WTC11 (cell line): ENCODE measurements around the gene ATP2B3. TPM values are rescaled to one million over a fixed set of nuclear protein-coding genes. Genes with fewer than 3 reads are reported as not detected.

Source experiments
- ATAC-seq: fragments of 200-7000 bp; cut with Tn5 transposase; 2 replicates; pipeline ENCODE4 v1.10.0; 2021; ENCODE audit warnings: mild to moderate bottlenecking, moderate library complexity
- CTCF ChIA-PET: fragments of 300-600 bp; sonication (Branson Sonifier 250); formaldehyde crosslinking; loops from one replicate; lab custom pipeline; 2021; ENCODE audit warnings: antibody characterized with exemption; lab: Charles Lee
- POLR2A ChIA-PET: fragments of 350-600 bp; sonication (Branson Sonifier 250); formaldehyde crosslinking; loops from one replicate; lab custom pipeline; 2021; ENCODE audit warnings: antibody characterized with exemption; lab: Charles Lee
- DNase-seq: peaks from one replicate; pipeline ENCODE4 v3.0.0; 2021; ENCODE audit warnings: low spot score
- H3K27ac Mint-ChIP-seq: 2 replicates; pipeline ENCODE4 v1.8.0; 2021; ENCODE audit warnings: mixed read lengths
- H3K27me3 Mint-ChIP-seq: 2 replicates; pipeline ENCODE4 v1.8.0; 2021; ENCODE audit warnings: low read depth, mild to moderate bottlenecking, moderate library complexity, mixed read lengths
- H3K36me3 Mint-ChIP-seq: 2 replicates; pipeline ENCODE4 v1.8.0; 2021; ENCODE audit warnings: mixed read lengths
- H3K4me1 Mint-ChIP-seq: 2 replicates; pipeline ENCODE4 v1.8.0; 2022; ENCODE audit warnings: mixed read lengths
- H3K4me3 Mint-ChIP-seq: 2 replicates; pipeline ENCODE4 v1.8.0; 2021; ENCODE audit warnings: mild to moderate bottlenecking, moderate library complexity, mixed read lengths
- H3K9me3 Mint-ChIP-seq: 2 replicates; pipeline ENCODE4 v1.8.0; 2021; ENCODE audit warnings: mixed read lengths
- ATF3 ChIP-seq: sonication (generic); formaldehyde crosslinking; conservative IDR thresholded peaks from 2 replicates; pipeline ENCODE4 v1.8.1; 2022; ENCODE audit warnings: mild to moderate bottlenecking, missing genetic modification reagents
- CDX4 ChIP-seq: fragments of 250-450 bp; sonication (Bioruptor Pico); IDR thresholded peaks from 2 replicates; pipeline ENCODE4 v1.9.0; 2021; ENCODE audit warnings: moderate library complexity, mild to moderate bottlenecking, inconsistent platforms, borderline replicate concordance
- E2F5 ChIP-seq: sonication (generic); formaldehyde crosslinking; IDR thresholded peaks from 2 replicates; pipeline ENCODE4 v1.8.1; 2022; ENCODE audit warnings: mild to moderate bottlenecking, moderate library complexity, missing genetic modification reagents
- GRHL2 ChIP-seq: fragments of 250-450 bp; sonication (Bioruptor Pico); IDR thresholded peaks from 2 replicates; pipeline ENCODE4 v1.8.0; 2022; ENCODE audit warnings: mild to moderate bottlenecking, moderate library complexity; ENCODE audit not compliant: insufficient replicate concordance, severe bottlenecking
- HMGA2 ChIP-seq: fragments of 250-450 bp; sonication (Bioruptor Pico); IDR thresholded peaks from 2 replicates; pipeline ENCODE4 v1.4.0; 2021; ENCODE audit warnings: mild to moderate bottlenecking, moderate library complexity
- IRF2 ChIP-seq: sonication (generic); formaldehyde crosslinking; IDR thresholded peaks from 2 replicates; pipeline ENCODE4 v1.8.0; 2022; ENCODE audit warnings: low read depth, missing genetic modification reagents, borderline replicate concordance
- JUN ChIP-seq: sonication (generic); formaldehyde crosslinking; IDR thresholded peaks from 2 replicates; pipeline ENCODE4 v1.8.0; 2023; ENCODE audit warnings: mild to moderate bottlenecking, missing genetic modification reagents
- MAX ChIP-seq: sonication (generic); formaldehyde crosslinking; IDR thresholded peaks from 2 replicates; pipeline ENCODE4 v1.8.0; 2022; ENCODE audit warnings: mild to moderate bottlenecking, missing genetic modification reagents
- MYBL2 ChIP-seq: sonication (generic); formaldehyde crosslinking; IDR thresholded peaks from 2 replicates; pipeline ENCODE4 v1.8.1; 2023; ENCODE audit warnings: mild to moderate bottlenecking, moderate library complexity, missing genetic modification reagents
- NFE2L1 ChIP-seq: sonication (generic); formaldehyde crosslinking; IDR thresholded peaks from 2 replicates; pipeline ENCODE4 v1.8.1; 2023; ENCODE audit warnings: missing genetic modification reagents
- NFYB ChIP-seq: sonication (generic); formaldehyde crosslinking; conservative IDR thresholded peaks from 2 replicates; pipeline ENCODE4 v1.8.0; 2022; ENCODE audit warnings: low read depth, missing genetic modification reagents
- NR3C1 ChIP-seq: sonication (generic); formaldehyde crosslinking; conservative IDR thresholded peaks from 2 replicates; pipeline ENCODE4 v1.8.1; 2023; ENCODE audit warnings: low read depth, mild to moderate bottlenecking, missing genetic modification reagents
- PREB ChIP-seq: sonication (generic); formaldehyde crosslinking; IDR thresholded peaks from 2 replicates; pipeline ENCODE4 v1.8.1; 2022; ENCODE audit warnings: mild to moderate bottlenecking, missing genetic modification reagents, moderate library complexity, borderline replicate concordance
- ZNF317 ChIP-seq: sonication (generic); formaldehyde crosslinking; IDR thresholded peaks from 2 replicates; pipeline ENCODE4 v1.8.1; 2023; ENCODE audit warnings: low read depth, mild to moderate bottlenecking, moderate library complexity, missing genetic modification reagents, borderline replicate concordance
- ZNF425 ChIP-seq: fragments of 250-450 bp; sonication (Bioruptor Pico); conservative IDR thresholded peaks from 2 replicates; pipeline ENCODE4 v1.9.0; 2021; ENCODE audit warnings: mild to moderate bottlenecking
- ZNF512 ChIP-seq: sonication (generic); formaldehyde crosslinking; IDR thresholded peaks from 2 replicates; pipeline ENCODE4 v1.8.1; 2022; ENCODE audit warnings: missing genetic modification reagents, borderline replicate concordance
- ZNF532 ChIP-seq: fragments of 250-450 bp; sonication (Bioruptor Pico); IDR thresholded peaks from 2 replicates; pipeline ENCODE4 v1.9.0; 2021; ENCODE audit warnings: mild to moderate bottlenecking, borderline replicate concordance
- total RNA-seq: library from RNA; stranded (reverse); gene quantifications from 3 replicates; pipeline ENCODE4 v1.2.3, GENCODE V29; 2021

Gene ATP2B3
- total RNA-seq, 1 experiment from 2014 or later, result 0.28 TPM

- CTCF ChIA-PET, result interaction anchor here (0.8 to 1.6 kb wide), 5 partner anchors 13 to 148 kb away, joined by 3 to 7 read pairs (median 4); no protein-coding TSS in a partner anchor
- no peaks in the 10 kb centered on the region for H3K9me3 Mint-ChIP-seq
- DNase-seq (no peak), ATAC-seq (no peak)
- H3K4me1 Mint-ChIP-seq, result no peaks in the 10 kb centered on the region
- H3K27ac Mint-ChIP-seq, result no peak overlapping the region
- H3K36me3 Mint-ChIP-seq, result no peaks in the 10 kb centered on the region
- H3K4me3 Mint-ChIP-seq, result no peak overlapping the region
- POLR2A ChIA-PET, result no interaction called here
- TF ChIP-seq ZNF512, result no peak
- TF ChIP-seq MAX (CRISPR knock-in tag), result no peak
- TF ChIP-seq GRHL2 (CRISPR knock-in tag), result no peak
- TF ChIP-seq ATF3 (CRISPR knock-in tag), result no peak
- TF ChIP-seq NR3C1 (CRISPR knock-in tag), result no peak
- TF ChIP-seq E2F5 (CRISPR knock-in tag), result no peak
- TF ChIP-seq MYBL2 (CRISPR knock-in tag), result no peak
- no peak for TF ChIP-seq ZNF317 (CRISPR knock-in tag)
- no peak for TF ChIP-seq CDX4 (CRISPR knock-in tag)
- TF ChIP-seq PREB, result no peak
- no peak for TF ChIP-seq NFE2L1 (CRISPR knock-in tag)
- no peak for TF ChIP-seq NFYB (CRISPR knock-in tag)
- no peak for TF ChIP-seq ZNF532 (CRISPR knock-in tag)
- TF ChIP-seq IRF2 (CRISPR knock-in tag), result no peak
- TF ChIP-seq JUN (CRISPR knock-in tag), result no peak
- TF ChIP-seq ZNF425 (CRISPR knock-in tag), result no peak
- TF ChIP-seq HMGA2, result no peak
- no peaks in the 10 kb centered on the region; the same call in 1 of the 2 replicates for H3K27me3 Mint-ChIP-seq
These were observed 43.0 kb downstream of the ATP2B3 start for GRCh38 chrX:153560466-153560865.
